Measurements from ENCODE around the gene ARPIN. TPM values are rescaled to one million over a fixed set of nuclear protein-coding genes. Genes with fewer than 3 reads are reported as not detected.

Gene ARPIN
- polyA plus RNA-seq, 3 donors = 9.7 to 19.3 (median 14.0) TPM

DNA sequence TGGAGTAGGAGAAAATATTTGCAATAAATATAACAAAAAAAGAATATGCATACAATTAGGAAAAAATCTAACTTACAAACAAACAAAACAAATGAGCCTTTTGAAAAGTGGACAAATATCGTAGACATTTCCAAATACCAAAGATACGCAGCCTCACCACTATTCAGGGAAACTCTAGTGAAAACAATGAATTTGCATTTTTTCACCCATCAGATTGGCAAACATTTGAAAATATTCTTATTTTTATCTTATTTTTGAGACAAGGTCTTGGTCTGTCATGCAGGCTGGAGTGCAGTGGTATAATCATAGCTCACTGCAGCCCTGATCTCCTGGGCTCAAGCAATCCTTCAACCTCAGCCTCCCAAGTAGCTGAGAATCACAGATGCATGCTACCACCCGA is 34.4 kb downstream of the ARPIN start:
- TF ChIP-seq, protein P1, sequence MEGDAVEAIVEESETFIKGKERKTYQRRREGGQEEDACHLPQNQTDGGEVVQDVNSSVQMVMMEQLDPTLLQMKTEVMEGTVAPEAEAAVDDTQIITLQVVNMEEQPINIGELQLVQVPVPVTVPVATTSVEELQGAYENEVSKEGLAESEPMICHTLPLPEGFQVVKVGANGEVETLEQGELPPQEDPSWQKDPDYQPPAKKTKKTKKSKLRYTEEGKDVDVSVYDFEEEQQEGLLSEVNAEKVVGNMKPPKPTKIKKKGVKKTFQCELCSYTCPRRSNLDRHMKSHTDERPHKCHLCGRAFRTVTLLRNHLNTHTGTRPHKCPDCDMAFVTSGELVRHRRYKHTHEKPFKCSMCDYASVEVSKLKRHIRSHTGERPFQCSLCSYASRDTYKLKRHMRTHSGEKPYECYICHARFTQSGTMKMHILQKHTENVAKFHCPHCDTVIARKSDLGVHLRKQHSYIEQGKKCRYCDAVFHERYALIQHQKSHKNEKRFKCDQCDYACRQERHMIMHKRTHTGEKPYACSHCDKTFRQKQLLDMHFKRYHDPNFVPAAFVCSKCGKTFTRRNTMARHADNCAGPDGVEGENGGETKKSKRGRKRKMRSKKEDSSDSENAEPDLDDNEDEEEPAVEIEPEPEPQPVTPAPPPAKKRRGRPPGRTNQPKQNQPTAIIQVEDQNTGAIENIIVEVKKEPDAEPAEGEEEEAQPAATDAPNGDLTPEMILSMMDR (IDR thresholded peaks at IDR 0.05) = no peak
- Mint-ChIP-seq H3K4me3 (no peak overlapping the region), H3K9me3 (peaks cover 0 to 2% (median 0%) of the 10 kb centered on the region in 7 donors), H3K27me3 (ENCODE audit: low read depth in 3 of 3) (peaks cover 0 to 3% (median 0%) of the 10 kb centered on the region in 3 donors), H3K36me3 (peaks cover 33 to 70% of the 10 kb centered on the region in 2 donors), H3K4me1 (peaks cover 40% of the 10 kb centered on the region), H3K27ac (peak overlapping the region in 6 of 7 donors; percentile 63 to 97 (median 85))
- no peaks in the 10 kb centered on the region for H3K27me3 ChIP-seq (ENCODE audit: control insufficient read depth in 2 of 2, insufficient read depth in 2 of 2, low read length in 2 of 2)
- peak overlapping the region in 1 of 2 donors; percentile 91 for H3K27ac ChIP-seq (ENCODE audit: low read depth in 1 of 2, low read length in 2 of 2)
- peaks cover 43 to 52% of the 10 kb centered on the region in 2 donors for H3K36me3 ChIP-seq (replicated peaks in 1 of 2; ENCODE audit: control insufficient read depth in 1 of 2, insufficient read depth in 2 of 2, low read length in 2 of 2)
- peaks cover 43 to 46% of the 10 kb centered on the region in 2 donors for H3K4me1 ChIP-seq (ENCODE audit: control insufficient read depth in 1 of 2, insufficient read depth in 2 of 2, low read length in 2 of 2)
- WGBS (ENCODE audit: insufficient coverage) = no CpG with 5 or more reads among the region's 3 CpGs
- intact Hi-C loops (cut with micrococcal nuclease) = loop anchor here in 1 of 2 donors (5.0 kb wide), 2 partner anchors 41 to 66 kb away; partner anchors contain the start of gene ANPEP
- no peaks in the 10 kb centered on the region for H4K20me1 ChIP-seq (ENCODE audit: insufficient read depth, low read length)
- H3K79me2 ChIP-seq (ENCODE audit: insufficient read depth, low read length) = peaks cover 28% of the 10 kb centered on the region
- no peak overlapping the region for H3K9ac ChIP-seq (ENCODE audit: insufficient read depth, low read length, poor library complexity, severe bottlenecking)
- peak overlapping the region; percentile 19 for H3K4me2 ChIP-seq (replicated peaks; ENCODE audit: extremely low read depth, low read length, poor library complexity, severe bottlenecking)
- no peaks in the 10 kb centered on the region for H3K9me3 ChIP-seq (replicated peaks in 1 of 2; ENCODE audit: control insufficient read depth in 1 of 2, insufficient read depth in 1 of 2, low read length in 2 of 2)
- no peak overlapping the region for H2AFZ ChIP-seq (ENCODE audit: insufficient read depth, low read depth, low read length, poor library complexity, severe bottlenecking)
- no peak overlapping the region for H3K4me3 ChIP-seq (replicated peaks in 1 of 3; ENCODE audit: low read depth in 2 of 3, low read length in 3 of 3)
- DNase-seq = no peak

DNA sequence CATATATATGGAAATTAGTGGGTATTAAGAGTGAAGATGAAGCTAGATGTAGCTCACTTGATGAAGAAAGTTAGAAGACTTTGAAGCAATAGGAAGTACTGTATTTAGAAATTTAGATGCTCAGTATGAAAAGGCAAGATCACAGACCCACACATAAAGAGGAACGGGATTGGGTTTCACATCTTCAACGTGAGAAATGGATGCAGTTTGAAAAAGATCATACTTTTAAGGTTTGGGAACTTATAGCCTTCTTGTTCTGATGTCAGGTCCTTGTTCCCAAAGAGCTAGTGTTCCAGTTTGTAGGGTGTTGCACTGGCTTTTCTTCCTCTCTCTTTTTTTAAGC is 35.7 kb downstream of the ARPIN start:
- DNase-seq = peak; percentile 46 to 80 (median 50)
- Histone ChIP-seq H3K79me2 (ENCODE audit: insufficient read depth, low read length) (peaks cover 26% of the 10 kb centered on the region), H3K36me3 (replicated peaks in 1 of 2; ENCODE audit: control insufficient read depth in 1 of 2, insufficient read depth in 2 of 2, low read length in 2 of 2) (peaks cover 40 to 51% of the 10 kb centered on the region in 2 donors), H3K9ac (ENCODE audit: insufficient read depth, low read length, poor library complexity, severe bottlenecking) (peak overlapping the region; percentile 71), H3K4me1 (ENCODE audit: control insufficient read depth in 1 of 2, insufficient read depth in 2 of 2, low read length in 2 of 2) (peaks cover 43 to 46% of the 10 kb centered on the region in 2 donors), H3K9me3 (replicated peaks in 1 of 2; ENCODE audit: control insufficient read depth in 1 of 2, insufficient read depth in 1 of 2, low read length in 2 of 2) (no peaks in the 10 kb centered on the region), H4K20me1 (ENCODE audit: insufficient read depth, low read length) (no peaks in the 10 kb centered on the region), H2AFZ (ENCODE audit: insufficient read depth, low read depth, low read length, poor library complexity, severe bottlenecking) (no peak overlapping the region), H3K4me3 (replicated peaks in 1 of 3; ENCODE audit: low read depth in 2 of 3, low read length in 3 of 3) (peak overlapping the region in 2 of 3 experiments; percentile 4 to 47), H3K4me2 (replicated peaks; ENCODE audit: extremely low read depth, low read length, poor library complexity, severe bottlenecking) (peak overlapping the region; percentile 43), H3K27me3 (ENCODE audit: control insufficient read depth in 2 of 2, insufficient read depth in 2 of 2, low read length in 2 of 2) (no peaks in the 10 kb centered on the region), H3K27ac (ENCODE audit: low read depth in 1 of 2, low read length in 2 of 2) (peak overlapping the region; percentile 88 to 91)
- Mint-ChIP-seq H3K4me1 (peaks cover 40% of the 10 kb centered on the region), H3K4me3 (peak overlapping the region; percentile 8 to 85), H3K36me3 (peaks cover 26 to 66% of the 10 kb centered on the region in 2 donors), H3K9me3 (peaks cover 0 to 2% (median 0%) of the 10 kb centered on the region in 7 donors), H3K27ac (peak overlapping the region; percentile 90 to 98 (median 97)), H3K27me3 (ENCODE audit: low read depth in 3 of 3) (peaks cover 0 to 3% (median 0%) of the 10 kb centered on the region in 3 donors)
- WGBS (ENCODE audit: insufficient coverage) = no CpG with 5 or more reads among the region's 2 CpGs
- intact Hi-C loops (cut with micrococcal nuclease) = loop anchor here in 1 of 2 donors (5.0 kb wide), 2 partner anchors 40 to 65 kb away; partner anchors contain the start of gene ANPEP
- TF ChIP-seq, protein P1 (IDR thresholded peaks at IDR 0.05) = no peak

Data from CD14-positive monocyte (primary cell).